GM18861 (cell line): ENCODE results near the gene SLF2.

ENCODE experiments used
- ATAC-seq: cut with Tn5 transposase; IDR thresholded peaks from one replicate; pipeline ENCODE4 v1.9.1; 2021; ENCODE audit not compliant: unreplicated experiment

SLF2 gene

DNA sequence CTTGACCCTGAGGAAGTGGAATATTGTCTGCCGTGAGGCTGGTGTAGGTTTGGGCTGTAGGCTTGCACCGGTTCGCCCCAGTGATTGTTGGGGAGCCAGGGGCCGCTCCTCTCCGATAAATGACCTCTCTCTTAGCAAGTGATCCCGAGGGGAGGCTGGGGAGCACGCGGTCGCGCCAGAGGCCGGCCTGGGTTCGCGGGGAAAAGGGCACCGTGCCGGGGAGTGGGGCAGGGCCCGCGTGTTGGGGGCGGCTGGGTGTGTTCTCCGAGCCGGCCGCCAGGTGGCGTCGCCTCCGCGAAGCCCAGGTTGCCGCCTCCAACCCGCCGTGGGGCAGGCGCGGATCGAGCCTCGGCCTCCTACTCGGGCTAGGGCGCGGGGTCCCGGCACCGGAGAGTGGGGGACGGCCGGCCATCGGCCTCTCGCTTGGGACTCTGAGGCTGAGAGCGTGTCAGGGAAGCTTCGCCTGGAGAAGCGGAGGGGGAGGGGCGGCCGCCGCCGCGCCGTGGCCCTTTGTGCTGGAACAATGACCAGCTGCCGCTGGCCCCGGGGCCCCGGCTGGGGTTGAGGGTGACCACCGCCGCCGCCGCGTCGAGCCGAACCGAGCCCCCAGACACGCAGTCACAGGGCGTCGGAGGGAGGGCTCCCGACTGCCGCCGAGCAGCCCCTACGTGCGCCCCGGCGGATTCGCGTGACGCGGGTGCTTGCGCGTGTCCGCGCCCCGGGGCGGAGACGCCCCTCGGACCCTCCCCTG is 86.4 kb downstream of the SLF2 start:
- peak; percentile 32 for ATAC-seq

DNA sequence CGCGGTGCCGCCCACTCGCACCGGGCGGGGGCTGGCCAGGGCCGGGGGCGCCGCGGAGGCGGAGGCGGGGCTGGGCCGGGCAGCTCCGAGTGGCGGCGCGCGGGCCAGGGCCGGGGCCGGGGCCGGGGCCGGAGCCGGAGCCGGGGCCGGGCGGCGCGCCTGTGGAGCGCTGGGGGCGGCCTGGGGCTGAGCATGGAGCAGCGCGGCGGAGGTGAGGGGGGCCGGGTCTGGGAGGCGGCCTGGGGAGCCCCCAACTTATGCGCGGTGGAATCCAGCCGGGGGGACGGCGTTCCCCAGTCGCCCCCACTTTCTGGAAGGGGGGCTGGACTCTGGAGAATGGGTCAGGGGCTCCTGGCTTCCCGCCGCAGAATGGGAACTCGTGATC is 87.0 kb downstream of the SLF2 start, which contains the start of gene LZTS2:
Gene LZTS2, plus strand, starts transcription at position 67 of the 385 bp plus-strand sequence. CDS start 2,731 bp downstream, outside the sequence.
- no peak for ATAC-seq

DNA sequence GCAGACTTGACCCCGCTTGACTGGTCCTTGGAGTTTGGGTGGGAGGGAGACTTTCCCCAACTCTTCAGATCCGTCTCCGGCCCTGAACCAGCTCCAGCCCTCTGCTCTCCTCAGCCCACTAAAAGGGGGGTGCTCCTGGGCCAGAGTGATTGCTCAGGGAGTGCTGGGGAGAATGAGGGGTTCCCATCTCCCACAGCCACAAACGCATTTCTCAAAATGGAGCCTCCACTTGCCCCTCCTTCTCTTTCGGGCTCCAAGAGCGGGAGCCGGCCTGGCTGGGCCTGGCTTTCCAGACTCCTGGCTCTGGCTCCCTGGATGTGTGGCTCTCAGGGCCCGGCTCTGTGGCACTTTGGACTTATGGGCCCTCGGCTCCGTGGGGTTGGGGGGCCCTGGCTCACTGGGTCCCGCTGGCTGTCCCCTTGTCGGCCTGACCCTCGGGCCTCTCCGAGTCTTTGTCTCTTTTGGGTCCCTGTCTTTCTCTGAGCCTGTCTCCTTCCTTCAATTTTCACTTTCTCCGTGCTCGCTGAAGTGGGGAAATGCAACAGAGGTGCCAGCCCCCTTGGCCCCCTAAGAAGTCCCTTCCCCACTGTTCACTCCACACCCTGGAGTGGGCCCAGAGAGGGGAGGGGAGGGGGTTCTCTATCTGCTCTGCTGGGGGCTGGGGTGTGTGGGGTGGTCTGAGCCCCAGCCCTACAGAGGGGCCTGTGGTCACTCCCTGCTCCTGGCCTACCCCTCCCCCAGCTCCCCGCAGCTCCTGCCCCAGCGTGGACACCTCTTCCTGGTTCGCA is 87.6 kb downstream of the SLF2 start:
- ATAC-seq: no peak

DNA sequence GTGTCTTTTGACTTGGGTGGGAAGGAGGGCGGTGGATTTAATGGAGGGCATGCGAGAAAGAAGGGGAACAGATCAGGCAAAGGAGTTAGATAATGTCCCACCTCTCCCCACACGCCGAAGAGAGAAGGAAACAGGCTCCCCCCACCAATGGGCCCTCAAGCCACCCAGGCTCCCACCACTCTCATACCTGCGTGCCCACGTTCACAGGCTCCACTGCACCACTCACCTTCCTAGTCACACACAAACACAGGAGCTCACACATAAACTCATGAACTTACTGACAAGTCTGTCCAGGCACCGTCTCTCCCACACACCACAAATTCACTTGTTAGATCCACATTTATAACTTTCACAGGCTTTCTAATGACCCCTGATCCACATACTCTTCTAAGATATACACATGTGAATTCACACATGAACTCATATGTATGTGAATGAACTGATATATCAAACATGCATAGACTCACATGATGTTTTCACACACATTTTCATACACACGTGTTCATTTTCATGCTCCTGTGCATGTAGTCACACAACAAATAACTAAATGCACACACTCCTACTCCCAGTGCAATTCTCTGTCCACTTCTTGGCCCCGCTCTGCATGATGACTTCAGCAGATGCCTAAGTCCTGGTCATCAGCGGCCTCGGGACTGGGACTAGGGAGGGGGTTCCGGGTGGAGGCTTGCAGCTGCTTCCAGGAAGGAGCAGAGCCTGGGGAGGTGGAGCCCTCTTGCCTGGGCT is 88.3 kb downstream of the SLF2 start:
- no peak for ATAC-seq

DNA sequence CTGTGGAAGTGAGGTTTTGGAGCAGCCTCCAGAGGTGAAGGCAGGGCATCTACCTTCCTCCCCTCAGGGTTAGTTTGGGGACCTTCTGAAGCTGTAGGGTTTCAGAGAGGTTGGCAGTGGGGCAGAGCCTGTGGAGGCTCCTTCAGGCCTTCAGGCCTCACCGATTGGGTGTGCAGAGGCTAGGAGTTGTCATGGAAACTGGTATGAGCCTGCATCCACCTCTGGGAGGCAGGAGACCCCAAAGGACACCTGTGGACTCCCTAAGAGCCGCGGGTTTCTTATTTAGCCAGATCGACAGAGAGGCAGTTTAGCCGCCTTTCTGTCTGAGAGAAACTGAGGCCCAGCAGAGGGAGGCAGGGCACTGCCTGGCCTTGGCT is 88.9 kb downstream of the SLF2 start:
- no peak for ATAC-seq

DNA sequence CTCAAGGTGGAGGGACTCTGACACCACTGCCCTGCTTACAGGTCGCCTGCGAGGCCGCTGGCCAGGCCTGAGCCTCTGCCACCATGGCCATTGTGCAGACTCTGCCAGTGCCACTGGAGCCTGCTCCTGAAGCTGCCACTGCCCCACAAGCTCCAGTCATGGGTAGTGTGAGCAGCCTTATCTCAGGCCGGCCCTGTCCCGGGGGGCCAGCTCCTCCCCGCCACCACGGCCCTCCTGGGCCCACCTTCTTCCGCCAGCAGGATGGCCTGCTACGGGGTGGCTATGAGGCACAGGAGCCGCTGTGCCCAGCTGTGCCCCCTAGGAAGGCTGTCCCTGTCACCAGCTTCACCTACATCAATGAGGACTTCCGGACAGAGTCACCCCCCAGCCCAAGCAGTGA is 89.7 kb downstream of the SLF2 start:
- ATAC-seq: no peak

DNA sequence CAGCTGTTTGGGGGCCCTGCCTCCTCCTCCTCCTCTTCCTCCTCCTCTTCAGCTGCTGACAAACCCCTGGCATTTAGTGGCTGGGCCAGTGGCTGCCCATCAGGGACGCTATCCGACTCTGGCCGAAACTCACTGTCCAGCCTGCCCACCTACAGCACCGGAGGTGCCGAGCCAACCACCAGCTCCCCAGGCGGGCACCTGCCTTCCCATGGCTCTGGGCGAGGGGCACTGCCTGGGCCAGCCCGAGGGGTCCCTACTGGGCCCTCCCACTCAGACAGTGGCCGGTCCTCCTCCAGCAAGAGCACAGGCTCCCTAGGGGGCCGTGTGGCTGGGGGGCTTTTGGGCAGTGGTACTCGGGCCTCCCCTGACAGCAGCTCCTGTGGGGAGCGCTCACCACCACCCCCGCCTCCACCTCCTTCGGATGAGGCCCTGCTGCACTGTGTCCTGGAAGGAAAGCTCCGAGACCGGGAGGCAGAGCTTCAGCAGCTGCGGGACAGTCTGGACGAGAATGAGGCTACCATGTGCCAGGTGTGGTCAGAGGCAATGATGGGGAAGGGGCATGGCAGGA is 91.0 kb downstream of the SLF2 start:
- ATAC-seq: no peak

DNA sequence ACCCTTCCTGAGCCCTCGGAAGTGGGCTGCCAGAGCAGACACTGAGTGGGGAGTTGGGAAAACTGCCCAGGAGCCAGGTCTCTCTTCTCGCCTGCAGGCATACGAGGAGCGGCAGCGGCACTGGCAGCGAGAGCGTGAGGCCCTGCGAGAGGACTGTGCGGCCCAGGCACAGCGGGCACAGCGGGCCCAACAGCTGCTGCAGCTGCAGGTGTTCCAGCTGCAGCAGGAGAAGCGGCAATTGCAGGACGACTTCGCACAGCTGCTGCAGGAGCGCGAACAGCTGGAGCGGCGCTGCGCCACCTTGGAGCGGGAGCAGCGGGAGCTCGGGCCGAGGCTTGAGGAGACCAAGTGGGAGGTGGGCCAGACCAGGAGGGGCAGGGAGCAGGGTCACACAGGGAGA is 92.6 kb downstream of the SLF2 start:
- no peak for ATAC-seq

DNA sequence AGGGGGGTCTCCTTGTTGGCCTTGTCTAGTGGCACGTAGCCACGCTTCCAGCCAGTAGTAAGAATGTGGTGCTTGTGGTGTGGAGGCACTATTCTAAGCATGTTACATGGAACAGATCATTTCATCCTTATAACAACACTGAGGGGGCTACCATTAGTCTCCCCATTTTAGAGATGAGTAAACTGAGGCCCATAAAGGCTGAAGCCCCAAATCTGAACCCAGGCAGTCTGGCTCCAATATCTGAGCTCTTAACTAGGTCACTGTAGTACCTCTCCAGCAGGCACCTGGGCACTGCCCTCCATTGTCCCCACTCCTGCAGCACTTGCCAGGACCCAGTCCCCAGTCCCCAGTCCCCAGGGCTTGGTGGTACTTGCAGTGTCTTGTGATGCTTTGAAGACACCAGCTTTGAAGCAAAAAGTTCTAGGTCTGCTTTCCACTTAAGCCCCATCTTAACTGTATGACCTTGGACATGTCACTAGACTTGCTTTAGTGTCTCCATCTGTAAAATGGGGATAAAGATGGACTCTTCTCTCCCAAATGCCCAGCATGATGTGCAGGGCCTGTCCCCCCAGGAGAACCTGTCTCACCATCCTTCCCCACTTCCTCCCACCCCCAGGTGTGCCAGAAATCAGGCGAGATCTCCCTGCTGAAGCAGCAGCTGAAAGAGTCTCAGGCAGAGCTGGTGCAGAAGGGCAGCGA is 93.3 kb downstream of the SLF2 start:
- no peak for ATAC-seq

DNA sequence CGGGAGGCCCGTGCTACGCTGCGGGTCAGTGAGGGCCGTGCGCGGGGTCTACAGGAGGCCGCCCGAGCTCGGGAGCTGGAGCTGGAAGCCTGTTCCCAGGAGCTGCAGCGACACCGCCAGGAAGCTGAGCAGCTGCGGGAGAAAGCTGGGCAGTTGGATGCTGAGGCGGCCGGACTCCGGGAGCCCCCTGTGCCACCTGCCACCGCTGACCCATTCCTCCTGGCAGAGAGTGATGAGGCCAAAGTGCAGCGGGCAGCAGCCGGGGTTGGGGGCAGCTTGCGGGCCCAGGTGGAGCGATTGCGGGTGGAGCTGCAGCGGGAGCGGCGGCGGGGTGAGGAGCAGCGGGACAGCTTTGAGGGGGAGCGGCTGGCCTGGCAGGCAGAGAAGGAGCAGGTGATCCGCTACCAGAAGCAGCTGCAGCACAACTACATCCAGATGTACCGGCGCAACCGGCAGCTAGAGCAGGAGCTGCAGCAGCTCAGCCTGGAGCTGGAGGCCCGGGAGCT is 93.9 kb downstream of the SLF2 start:
- ATAC-seq: no peak

DNA sequence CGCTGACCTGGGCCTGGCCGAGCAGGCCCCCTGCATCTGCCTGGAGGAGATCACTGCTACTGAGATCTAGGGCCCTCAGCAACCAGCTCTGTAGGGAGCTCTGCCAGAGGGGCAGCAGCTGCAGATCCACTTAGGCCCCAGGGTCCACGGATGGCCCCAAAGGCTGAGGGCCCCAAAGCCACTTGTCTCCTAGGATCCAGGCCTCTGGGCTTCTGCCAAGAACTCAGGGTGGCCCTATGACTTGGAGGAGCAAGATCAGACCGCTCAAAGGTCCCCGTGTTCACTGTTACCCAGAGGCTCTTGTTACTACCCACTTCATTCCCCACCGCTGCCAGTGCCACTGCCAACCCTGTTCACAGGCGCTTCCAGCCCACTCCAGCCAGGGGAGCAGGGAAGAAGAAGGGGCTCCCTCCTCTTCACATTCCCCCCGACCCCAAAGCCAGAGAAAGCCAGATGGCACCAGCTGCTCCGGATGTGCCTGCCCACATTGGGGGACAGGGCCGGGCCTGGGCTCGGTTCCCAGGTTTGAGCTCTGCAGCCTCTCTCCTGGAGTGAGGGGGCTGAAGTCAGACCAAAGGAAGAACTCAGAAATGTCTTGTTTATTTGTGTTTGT is 94.4 kb downstream of the SLF2 start:
- ATAC-seq: no peak

DNA sequence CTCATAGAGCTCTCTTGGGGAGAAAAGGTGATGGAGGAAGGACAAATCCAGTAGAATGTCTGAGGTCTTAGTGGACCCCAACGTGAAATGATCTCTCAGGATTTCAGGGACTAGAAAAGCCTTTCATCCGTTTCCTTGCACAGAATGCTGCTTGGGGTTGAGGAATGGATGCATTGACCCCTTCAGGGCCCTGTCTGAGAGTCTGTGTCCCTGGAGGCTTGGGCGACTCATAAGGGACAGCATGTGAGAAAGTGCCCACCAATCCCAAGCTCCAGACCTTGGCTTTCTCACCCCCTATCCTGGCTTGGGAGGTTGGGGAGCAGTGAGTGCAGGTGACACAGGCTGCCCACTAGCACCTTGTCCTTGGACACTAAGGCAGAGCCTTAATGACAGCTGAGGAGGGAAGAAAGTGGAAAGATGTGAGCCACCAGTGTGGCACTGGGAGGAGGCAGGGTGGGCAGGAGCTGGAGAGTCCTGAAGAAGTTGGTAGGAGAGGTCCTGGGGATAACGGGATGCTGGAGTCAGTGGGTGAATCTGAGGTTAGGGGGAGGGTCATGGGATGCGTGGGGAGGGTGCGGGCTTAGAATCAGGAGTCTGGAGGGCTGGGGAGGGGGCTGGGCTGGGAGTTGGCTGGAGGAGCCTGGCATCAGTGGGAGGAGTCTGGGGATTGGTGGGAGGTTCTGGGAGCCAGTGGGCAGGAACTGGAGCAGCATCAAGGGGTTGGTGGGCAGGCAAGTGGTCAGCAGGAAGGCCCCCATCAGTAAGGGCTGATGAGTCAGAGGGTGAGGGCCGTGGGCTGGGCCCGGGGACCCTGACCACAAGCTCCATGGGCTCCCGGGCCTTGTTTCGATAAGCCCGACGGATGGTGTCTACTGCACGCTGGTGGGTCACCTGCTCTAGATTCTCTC is 95.4 kb downstream of the SLF2 start:
- ATAC-seq: no peak

DNA sequence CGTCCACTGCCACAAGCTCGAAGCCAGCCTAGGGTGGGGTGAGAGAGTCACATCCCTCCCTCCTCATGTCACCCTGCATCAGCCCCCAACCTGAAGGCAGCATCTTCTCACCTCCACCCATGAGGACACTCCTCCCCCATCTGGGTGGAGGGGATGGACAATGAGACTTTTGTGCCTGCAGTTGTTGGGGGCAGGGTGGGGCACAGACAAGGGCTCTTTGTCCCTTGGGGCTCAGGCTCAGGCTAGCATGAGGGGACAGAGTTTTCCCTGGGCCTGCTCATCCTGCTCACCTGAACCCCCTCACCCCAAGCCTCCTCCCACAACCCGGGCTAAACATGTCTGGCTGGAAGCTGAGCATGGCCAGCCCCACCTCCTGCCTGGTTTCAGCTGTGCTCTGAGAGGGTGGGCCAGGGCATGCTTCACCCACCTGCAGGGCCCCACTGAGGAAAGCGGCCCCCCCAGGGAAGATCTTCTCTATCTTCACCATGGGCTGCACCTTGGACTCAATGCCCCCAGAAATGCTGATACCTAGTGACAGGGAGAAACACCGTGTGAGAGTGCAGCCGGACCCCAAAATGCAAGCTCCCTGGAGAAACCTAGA is 96.2 kb downstream of the SLF2 start:
- ATAC-seq: no peak

DNA sequence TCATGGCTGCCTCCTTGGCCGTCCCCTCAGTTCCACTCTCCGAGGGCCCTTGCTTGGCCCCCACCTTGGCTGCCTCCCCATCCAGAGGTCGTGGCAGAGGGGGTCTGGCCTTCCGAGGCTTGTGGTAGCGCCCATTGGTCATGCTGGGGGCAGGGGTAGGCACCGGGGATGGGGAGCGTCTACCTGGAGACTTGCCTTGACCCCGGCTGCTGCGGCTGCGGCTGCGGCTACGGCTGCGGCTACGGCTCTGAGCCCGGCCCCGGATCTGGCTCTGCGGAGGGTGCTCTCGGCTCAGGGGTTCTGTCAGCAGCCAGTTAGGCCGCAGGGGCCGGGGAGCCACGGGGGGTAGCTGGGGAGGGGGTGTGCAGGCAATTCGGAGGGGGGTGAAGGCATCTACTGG is 97.6 kb downstream of the SLF2 start:
- ATAC-seq: no peak

DNA sequence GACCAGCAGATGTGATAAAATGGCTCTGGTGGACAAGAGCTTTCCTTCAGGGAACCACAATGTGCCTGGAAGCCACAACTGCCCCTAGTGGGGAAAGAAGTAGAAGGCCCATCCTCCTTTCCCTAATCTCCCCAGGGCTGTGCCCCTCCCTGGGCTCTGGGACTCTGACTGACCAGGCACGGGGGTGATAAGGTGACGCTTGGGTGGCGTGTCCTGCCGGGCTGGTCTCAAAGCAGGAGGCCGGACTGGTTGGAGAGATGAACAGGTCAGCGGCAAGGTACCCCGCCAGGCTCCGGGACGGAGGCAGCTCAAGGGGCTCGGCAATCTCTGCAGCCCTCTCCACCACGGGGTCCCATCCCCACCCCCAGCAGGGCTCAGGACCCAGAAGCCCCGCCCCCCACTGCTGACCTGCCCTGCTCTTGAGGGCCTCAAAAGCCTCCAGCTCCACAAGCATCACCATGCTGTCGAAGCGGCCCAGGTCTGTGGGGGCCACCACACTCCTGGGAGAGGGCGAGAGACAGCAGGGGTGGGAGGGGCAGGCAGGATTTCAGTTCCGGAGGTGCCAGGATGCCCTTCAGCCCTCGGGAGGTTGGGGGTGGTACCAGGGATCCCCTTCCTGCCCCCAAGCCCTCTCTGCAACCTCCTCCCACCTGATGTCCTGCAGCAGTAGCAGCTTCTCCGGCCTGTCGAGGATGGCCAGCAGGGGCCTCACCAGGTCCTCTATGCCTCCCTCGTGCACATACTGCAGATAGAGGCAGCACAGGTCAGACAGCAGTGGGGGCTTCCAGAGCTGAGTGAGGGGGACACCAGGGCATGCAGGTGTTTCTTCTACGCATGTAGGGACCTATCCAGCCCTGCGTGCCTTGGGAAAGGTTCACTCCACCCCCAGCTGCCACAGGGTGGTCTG is 99.0 kb downstream of the SLF2 start:
- no peak for ATAC-seq

DNA sequence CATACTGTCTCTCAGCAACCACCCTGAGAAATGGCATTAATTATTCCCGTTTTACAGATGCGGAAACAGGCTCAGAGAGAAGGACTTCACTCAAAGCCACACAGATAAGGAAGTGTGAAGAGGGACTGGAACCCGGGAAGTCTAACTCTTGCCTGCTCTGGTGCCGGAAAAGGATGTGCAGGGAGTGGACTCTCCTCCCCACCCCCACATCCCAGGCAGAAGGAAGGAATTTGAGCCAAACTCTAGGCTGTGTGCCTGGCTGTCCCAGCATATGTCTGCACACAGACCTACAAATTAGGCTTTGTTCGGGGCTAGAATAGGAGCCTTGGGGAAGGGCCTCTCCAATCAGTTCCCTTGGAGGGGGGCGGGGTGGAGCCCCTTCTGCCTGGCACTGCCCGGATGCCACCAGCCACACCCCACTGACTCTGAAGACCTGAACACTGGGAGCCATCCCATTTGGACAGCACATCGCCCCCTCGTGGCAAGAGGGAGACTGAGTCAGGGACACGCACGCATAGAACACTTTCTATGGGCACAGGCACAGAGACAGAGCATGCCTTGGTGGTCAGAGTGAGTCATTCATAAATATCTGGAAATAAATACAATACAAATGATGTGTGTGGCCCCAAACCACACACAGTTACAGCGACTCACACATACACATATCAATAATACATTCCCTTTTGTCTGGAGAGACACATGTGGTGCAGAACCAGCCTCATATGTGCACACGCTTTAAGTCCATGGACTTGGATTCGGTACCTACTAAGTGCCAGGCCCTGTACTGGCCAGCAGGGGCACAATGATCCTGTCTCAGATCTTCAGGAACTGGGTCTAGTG is 100.0 kb downstream of the SLF2 start:
- peak; percentile 77 for ATAC-seq

DNA sequence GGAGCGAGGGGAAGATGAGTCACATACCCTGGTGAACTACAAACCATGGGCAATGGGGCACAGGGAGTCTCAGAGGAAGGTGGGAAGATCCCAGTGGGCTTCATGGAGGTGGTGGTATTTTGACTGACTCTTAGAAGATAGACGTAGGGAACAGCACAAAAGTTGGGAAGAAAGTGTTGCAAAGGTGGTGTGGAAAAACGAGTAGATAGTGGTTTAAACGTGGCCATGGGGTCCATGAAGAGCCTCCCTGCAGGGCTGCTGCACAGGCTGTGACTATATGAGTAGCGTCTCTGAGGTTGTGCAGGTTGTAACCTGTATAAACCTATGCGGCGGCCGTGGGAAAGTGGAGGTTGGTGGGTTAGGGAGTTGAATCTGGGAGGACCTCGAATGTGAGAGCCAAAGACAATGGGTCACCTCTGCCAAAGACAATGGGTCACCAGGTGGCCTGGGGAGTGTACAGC is 100.6 kb downstream of the SLF2 start:
- ATAC-seq: no peak
